Chondrocyte (in vitro differentiated cells): ENCODE results near the gene OR10X1. TPM values are rescaled to one million over a fixed set of nuclear protein-coding genes. Genes with fewer than 3 reads are reported as not detected.

Experiments
- DNase-seq: peaks from one replicate; pipeline ENCODE4 v3.0.0; 2021; ENCODE audit warnings: mixed read lengths, low spot score
- H3K27ac Mint-ChIP-seq: one replicate; pipeline ENCODE4 v1.8.0; 2021; ENCODE audit warnings: mild to moderate bottlenecking, moderate library complexity, mixed read lengths; ENCODE audit not compliant: unreplicated experiment
- H3K27me3 Mint-ChIP-seq: 2 replicates; pipeline ENCODE4 v1.8.0; 2021; ENCODE audit warnings: low read depth, mixed read lengths
- H3K36me3 Mint-ChIP-seq: 2 replicates; pipeline ENCODE4 v1.8.0; 2021; ENCODE audit warnings: low read depth, mixed read lengths
- H3K4me1 Mint-ChIP-seq: 2 replicates; pipeline ENCODE4 v1.8.0; 2021; ENCODE audit warnings: low read depth, mild to moderate bottlenecking, mixed read lengths
- H3K4me3 Mint-ChIP-seq: one replicate; pipeline ENCODE4 v1.8.0; 2021; ENCODE audit warnings: mild to moderate bottlenecking, moderate library complexity, mixed read lengths; ENCODE audit not compliant: unreplicated experiment
- H3K9me3 Mint-ChIP-seq: 2 replicates; pipeline ENCODE4 v1.8.0; 2021; ENCODE audit warnings: low read depth, mixed read lengths
- CTCF ChIP-seq: fragments of 200-600 bp; sonication (generic); IDR thresholded peaks from 2 replicates; pipeline ENCODE4 v1.5.0; 2021; ENCODE audit warnings: antibody characterized with exemption, mild to moderate bottlenecking, moderate library complexity
- long read RNA-seq: library from polyadenylated mRNA; stranded (forward); transcript quantifications from one replicate; pipeline ENCODE4 v2.0.0, GENCODE V29; 2021
- total RNA-seq: library from RNA; stranded (reverse); gene quantifications from 3 replicates; pipeline ENCODE4 v1.2.1, GENCODE V29; 2021

OR10X1 gene
- total RNA-seq: not detected in 3 replicates
- long read RNA-seq: 0 reads

GRCh38 chr1:158579733-158580132 lies at the start of gene OR10X1:
Gene OR10X1, minus strand, starts transcription at chr1:158579899. Its CDS starts 0 bp downstream, at chr1:158579899.
- Mint-ChIP-seq H3K27ac (no peak within 1 kb of the TSS), H3K9me3 (no peaks in the 10 kb centered on the region), H3K27me3 (peaks cover 1% of the 10 kb centered on the region), H3K4me3 (no peak within 1 kb of the TSS), H3K4me1 (no peaks in the 10 kb centered on the region), H3K36me3 (no peaks in the 10 kb centered on the region)
- no peak for TF ChIP-seq CTCF
- DNase-seq: no peak

- H3K27ac Mint-ChIP-seq: no peak overlapping the region
- H3K4me3 Mint-ChIP-seq: no peak overlapping the region
- TF ChIP-seq CTCF: no peak
- H3K27me3 Mint-ChIP-seq: peaks cover 6% of the 10 kb centered on the region
- DNase-seq: no peak
- H3K36me3 Mint-ChIP-seq: no peaks in the 10 kb centered on the region
- H3K9me3 Mint-ChIP-seq: peaks cover 4% of the 10 kb centered on the region
- no peaks in the 10 kb centered on the region for H3K4me1 Mint-ChIP-seq
Measured at GRCh38 chr1:158613764-158614163, 34.1 kb upstream of the OR10X1 start.

GRCh38 chr1:158611916-158612315 lies 32.2 kb upstream of the OR10X1 start:
- peaks cover 5% of the 10 kb centered on the region for H3K9me3 Mint-ChIP-seq
- TF ChIP-seq CTCF: no peak
- H3K4me3 Mint-ChIP-seq: no peak overlapping the region
- no peaks in the 10 kb centered on the region for H3K4me1 Mint-ChIP-seq
- H3K36me3 Mint-ChIP-seq: no peaks in the 10 kb centered on the region
- H3K27ac Mint-ChIP-seq: no peak overlapping the region
- peaks cover 6% of the 10 kb centered on the region for H3K27me3 Mint-ChIP-seq
- DNase-seq: no peak

GRCh38 chr1:158607296-158607695 lies 27.6 kb upstream of the OR10X1 start:
- no peak overlapping the region for H3K27ac Mint-ChIP-seq
- no peaks in the 10 kb centered on the region for H3K36me3 Mint-ChIP-seq
- no peak overlapping the region for H3K4me3 Mint-ChIP-seq
- H3K27me3 Mint-ChIP-seq: peaks cover 6% of the 10 kb centered on the region
- H3K9me3 Mint-ChIP-seq: peaks cover 5% of the 10 kb centered on the region
- no peaks in the 10 kb centered on the region for H3K4me1 Mint-ChIP-seq
- no peak for TF ChIP-seq CTCF
- DNase-seq: no peak

- peaks cover 6% of the 10 kb centered on the region for H3K9me3 Mint-ChIP-seq
- TF ChIP-seq CTCF: no peak
- DNase-seq: no peak
- H3K27me3 Mint-ChIP-seq: peaks cover 6% of the 10 kb centered on the region
- no peak within 1 kb of the TSS for H3K4me3 Mint-ChIP-seq
- no peak within 1 kb of the TSS for H3K27ac Mint-ChIP-seq
- H3K4me1 Mint-ChIP-seq: no peaks in the 10 kb centered on the region
- no peaks in the 10 kb centered on the region for H3K36me3 Mint-ChIP-seq
Measured at GRCh38 chr1:158604968-158605367, 25.3 kb upstream of the OR10X1 start, which contains the start of gene OR10Z1. Gene OR10Z1, plus strand, starts transcription at chr1:158605268. Its CDS starts 1,171 bp downstream, at chr1:158606439.
